HEK293 (cell line): ENCODE data around the gene IDI1.

Experiments
- CTCF ChIA-PET: fragments of 350-600 bp; formaldehyde crosslinking; extraction: SDS; loops from one replicate; lab custom pipeline; 2021; ENCODE audit warnings: antibody characterized with exemption; lab: Yijun Ruan, JAX
- POLR2A ChIA-PET: fragments of 300-600 bp; formaldehyde crosslinking; extraction: SDS; loops from one replicate; lab custom pipeline; 2020; ENCODE audit warnings: antibody characterized with exemption, inconsistent platforms; lab: Yijun Ruan, JAX
- H3K27ac ChIP-seq: fragments of 200-500 bp; sonication (Bioruptor generic); 2 replicates; pipeline ENCODE4 v1.5.1; 2014; ENCODE audit warnings: low read depth, low read length, control low read depth, inconsistent platforms; ENCODE audit errors: extremely low read depth
- H3K36me3 ChIP-seq, 2 experiments: fragments of 200-500 bp in 1 of 2; sonication (Bioruptor generic) in 1 of 2; 1 replicate in 1 of 2; 2 replicates in 1 of 2; pipeline ENCODE4 v1.5.1; 2014 to 2017; ENCODE audit warnings: inconsistent platforms in 2 of 2, low read length in 2 of 2; ENCODE audit not compliant: control insufficient read depth in 2 of 2, insufficient read depth in 1 of 2
- H3K4me1 ChIP-seq: fragments of 200-500 bp; sonication (Bioruptor generic); 2 replicates; pipeline ENCODE4 v1.5.1; 2014; ENCODE audit warnings: mild to moderate bottlenecking, low read length, inconsistent platforms; ENCODE audit not compliant: control insufficient read depth, insufficient read depth
- H3K4me3 ChIP-seq: 2 replicates; pipeline ENCODE4 v1.5.1; 2011; ENCODE audit warnings: low read depth, mild to moderate bottlenecking, control low read depth, low read length, moderate library complexity
- H3K9me3 ChIP-seq: fragments of 200-500 bp; sonication (Bioruptor generic); 2 replicates; pipeline ENCODE4 v1.5.1; 2014; ENCODE audit warnings: low read depth, low read length, inconsistent platforms; ENCODE audit not compliant: control insufficient read depth, insufficient read depth
- ATF2 ChIP-seq: fragments of 450-650 bp; formaldehyde crosslinking; IDR thresholded peaks from 2 replicates; pipeline ENCODE4 v1.5.1; 2016; ENCODE audit warnings: missing biosample characterization, missing genetic modification characterization, low read depth
- GLI4 ChIP-seq: fragments of 450-650 bp; formaldehyde crosslinking; IDR thresholded peaks from 2 replicates; pipeline ENCODE4 v1.5.1; 2016; ENCODE audit warnings: missing biosample characterization, missing genetic modification characterization
- HOXA7 ChIP-seq: sonication (generic); formaldehyde crosslinking; IDR thresholded peaks from 2 replicates; pipeline ENCODE4 v1.8.1; 2022; ENCODE audit warnings: missing genetic modification reagents, borderline replicate concordance
- HOXD13 ChIP-seq: sonication (generic); formaldehyde crosslinking; IDR thresholded peaks from 2 replicates; pipeline ENCODE4 v1.8.0; 2022; ENCODE audit warnings: missing genetic modification reagents, borderline replicate concordance
- INSM2 ChIP-seq: fragments of 450-650 bp; formaldehyde crosslinking; IDR thresholded peaks from 2 replicates; pipeline ENCODE4 v1.5.1; 2016; ENCODE audit warnings: missing biosample characterization, missing genetic modification characterization
- KLF10 ChIP-seq: fragments of 450-650 bp; IDR thresholded peaks from 2 replicates; pipeline ENCODE4 v1.5.1; 2018; ENCODE audit warnings: missing biosample characterization, mild to moderate bottlenecking, missing genetic modification characterization
- KLF7 ChIP-seq: fragments of 450-650 bp; formaldehyde crosslinking; IDR thresholded peaks from 2 replicates; pipeline ENCODE4 v1.5.1; 2016; ENCODE audit warnings: missing biosample characterization, missing genetic modification characterization, borderline replicate concordance
- PRDM2 ChIP-seq: fragments of 450-650 bp; formaldehyde crosslinking; IDR thresholded peaks from 2 replicates; pipeline ENCODE4 v1.5.1; 2016; ENCODE audit warnings: missing biosample characterization, missing genetic modification characterization, borderline replicate concordance
- TCF7L2 ChIP-seq: IDR thresholded peaks from 2 replicates; pipeline ENCODE4 v1.6.1; 2011; ENCODE audit warnings: low read depth, mild to moderate bottlenecking, inconsistent platforms, low read length, moderate library complexity, borderline replicate concordance
- TSHZ1 ChIP-seq: fragments of 450-650 bp; formaldehyde crosslinking; IDR thresholded peaks from 2 replicates; pipeline ENCODE4 v1.5.1; 2016; ENCODE audit warnings: missing biosample characterization, missing genetic modification characterization, borderline replicate concordance
- ZBTB17 ChIP-seq: fragments of 450-650 bp; formaldehyde crosslinking; IDR thresholded peaks from 2 replicates; pipeline ENCODE4 v1.5.1; 2016; ENCODE audit warnings: missing biosample characterization, missing genetic modification characterization
- ZBTB44 ChIP-seq: fragments of 450-650 bp; IDR thresholded peaks from 2 replicates; pipeline ENCODE4 v1.5.1; 2018; ENCODE audit warnings: missing biosample characterization, mild to moderate bottlenecking, missing genetic modification characterization
- ZNF146 ChIP-seq: fragments of 450-650 bp; formaldehyde crosslinking; IDR thresholded peaks from 2 replicates; pipeline ENCODE4 v1.5.1; 2016; ENCODE audit warnings: missing biosample characterization, missing genetic modification characterization
- ZNF184 ChIP-seq: fragments of 450-650 bp; IDR thresholded peaks from 2 replicates; pipeline ENCODE4 v1.5.1; 2018; ENCODE audit warnings: missing biosample characterization, mild to moderate bottlenecking, missing genetic modification characterization
- ZNF223 ChIP-seq: fragments of 450-650 bp; formaldehyde crosslinking; IDR thresholded peaks from 2 replicates; pipeline ENCODE4 v1.5.1; 2016; ENCODE audit warnings: missing biosample characterization, missing genetic modification characterization
- ZNF292 ChIP-seq: fragments of 450-650 bp; formaldehyde crosslinking; IDR thresholded peaks from 2 replicates; pipeline ENCODE4 v1.5.1; 2016; ENCODE audit warnings: low read depth, missing biosample characterization, missing genetic modification characterization, borderline replicate concordance
- ZNF510 ChIP-seq: fragments of 450-650 bp; formaldehyde crosslinking; IDR thresholded peaks from 2 replicates; pipeline ENCODE4 v1.5.1; 2018; ENCODE audit warnings: mild to moderate bottlenecking, missing genetic modification characterization, missing biosample characterization; ENCODE audit not compliant: insufficient replicate concordance
- ZNF610 ChIP-seq: fragments of 450-650 bp; formaldehyde crosslinking; IDR thresholded peaks from 2 replicates; pipeline ENCODE4 v1.5.1; 2016; ENCODE audit warnings: missing biosample characterization, missing genetic modification characterization, borderline replicate concordance
- ZNF623 ChIP-seq: fragments of 450-650 bp; formaldehyde crosslinking; IDR thresholded peaks from 2 replicates; pipeline ENCODE4 v1.5.1; 2016; ENCODE audit warnings: missing biosample characterization, missing genetic modification characterization
- ZNF785 ChIP-seq: fragments of 450-650 bp; formaldehyde crosslinking; IDR thresholded peaks from 2 replicates; pipeline ENCODE4 v1.5.1; 2016; ENCODE audit warnings: missing biosample characterization, missing genetic modification characterization
- ZSCAN16 ChIP-seq: fragments of 450-650 bp; formaldehyde crosslinking; IDR thresholded peaks from 2 replicates; pipeline ENCODE4 v1.5.1; 2016; ENCODE audit warnings: missing biosample characterization, missing genetic modification characterization

Gene IDI1

GRCh38 chr10:1070919-1071318 is 22.0 kb upstream of the IDI1 start (continued):
- TF ChIP-seq ZBTB44 (tag by site-specific recombination) (no peak), ZNF223 (no peak), GLI4 (tag by site-specific recombination) (no peak), TCF7L2 (no peak), ZBTB17 (tag by site-specific recombination) (no peak), ZNF610 (no peak), KLF10 (tag by site-specific recombination) (no peak), TSHZ1 (tag by site-specific recombination) (no peak), INSM2 (tag by site-specific recombination) (no peak), ZNF623 (tag by site-specific recombination) (no peak)
- TF ChIP-seq, all 188 proteins: peak for 0

- H3K4me1 ChIP-seq, result no peaks in the 10 kb centered on the region
- H3K9me3 ChIP-seq, result no peaks in the 10 kb centered on the region
- ChIA-PET CTCF (interaction anchor here (0.6 kb wide), 2 partner anchors 10 to 871 kb away, joined by 3 to 5 read pairs; no protein-coding TSS in a partner anchor), POLR2A (no interaction called here)
- peaks cover 0 to 18% of the 10 kb centered on the region in 2 experiments; a peak in 2 of 3 replicates for H3K36me3 ChIP-seq
- H3K27ac ChIP-seq, result no peak overlapping the region
- no peak overlapping the region for H3K4me3 ChIP-seq
- no peak for TF ChIP-seq HOXD13 (CRISPR knock-in tag)
- no peak for TF ChIP-seq ZNF184 (tag by site-specific recombination)
- TF ChIP-seq ZSCAN16 (tag by site-specific recombination), result no peak
- TF ChIP-seq ATF2 (tag by site-specific recombination), result no peak
- TF ChIP-seq ZNF292 (tag by site-specific recombination), result no peak
- TF ChIP-seq KLF7 (tag by site-specific recombination), result no peak
- TF ChIP-seq ZNF510 (tag by site-specific recombination), result no peak
- no peak for TF ChIP-seq HOXA7
- TF ChIP-seq GLI4 (tag by site-specific recombination), result no peak
- TF ChIP-seq PRDM2 (tag by site-specific recombination), result no peak
- TF ChIP-seq ZNF785 (tag by site-specific recombination), result no peak
- no peak for TF ChIP-seq ZNF146
Observed at GRCh38 chr10:1068380-1069361, 19.8 kb upstream of the IDI1 start.
